ENCODE measurements around the gene BRIP1.
A peak's percentile ranks its signal among the peaks of the same experiment; 100 is the strongest.
"Not testable (repeated sequence)": the region's sequence is repeated elsewhere in the genome, so short reads cannot be mapped to it uniquely, and the experiment has no call there.

BRIP1 gene

DNA sequence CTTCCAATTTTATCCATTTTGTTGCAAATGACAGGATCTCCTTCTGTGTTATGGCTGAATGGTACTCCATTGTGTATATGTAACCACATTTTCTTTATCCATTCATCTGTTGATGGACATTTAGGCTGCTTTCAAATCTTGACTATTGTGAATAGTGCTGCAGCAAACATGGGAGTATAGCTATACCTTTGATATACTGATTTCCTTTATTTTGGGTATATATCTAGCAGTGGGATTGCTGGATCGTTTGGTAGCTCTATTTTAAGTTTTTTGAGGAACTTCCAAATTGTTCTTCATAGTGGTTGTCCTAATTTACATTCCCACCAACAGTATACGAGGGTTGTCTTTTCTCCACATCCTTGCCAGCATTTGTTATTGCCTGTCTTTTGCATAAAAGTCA lies 67.8 kb downstream of the BRIP1 start:
- DNase-seq = no peak

DNA sequence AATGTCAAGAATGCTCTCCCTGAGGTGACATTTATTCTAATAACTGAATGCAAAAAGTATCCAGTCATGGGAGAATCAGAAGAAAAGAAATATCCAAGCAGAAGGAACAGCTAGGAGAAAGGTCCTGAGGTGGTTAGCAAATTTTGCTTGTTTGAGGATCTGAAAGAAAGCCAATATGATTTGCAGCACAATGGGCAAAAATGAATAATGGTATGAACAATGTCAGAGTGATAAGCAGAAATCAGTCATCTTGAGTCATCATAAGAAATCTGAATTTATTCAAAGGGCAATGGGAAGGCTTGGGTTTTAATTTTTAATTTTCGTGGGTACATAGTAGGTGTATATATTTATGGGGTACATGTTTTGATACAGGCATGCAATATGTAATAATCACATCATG lies 68.5 kb downstream of the BRIP1 start:
- no peak for DNase-seq

DNA sequence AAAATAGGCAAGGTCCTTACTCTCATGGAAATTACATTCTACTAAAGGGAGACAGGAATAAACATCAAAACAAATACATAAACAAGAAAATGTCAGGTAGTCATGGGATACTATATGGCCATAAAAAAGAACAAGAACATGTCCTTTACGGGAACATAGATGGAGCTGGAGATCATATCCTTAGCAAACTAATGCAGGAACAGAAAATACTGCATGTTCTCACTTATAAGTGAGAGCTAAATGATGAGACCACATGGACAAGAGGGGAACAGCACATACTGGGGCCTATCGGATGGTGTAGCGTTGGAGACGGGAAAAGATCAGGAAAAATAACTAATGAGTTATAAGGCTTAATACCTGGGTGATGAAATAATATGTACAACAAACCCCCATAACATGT lies 69.1 kb downstream of the BRIP1 start:
- DNase-seq = no peak

DNA sequence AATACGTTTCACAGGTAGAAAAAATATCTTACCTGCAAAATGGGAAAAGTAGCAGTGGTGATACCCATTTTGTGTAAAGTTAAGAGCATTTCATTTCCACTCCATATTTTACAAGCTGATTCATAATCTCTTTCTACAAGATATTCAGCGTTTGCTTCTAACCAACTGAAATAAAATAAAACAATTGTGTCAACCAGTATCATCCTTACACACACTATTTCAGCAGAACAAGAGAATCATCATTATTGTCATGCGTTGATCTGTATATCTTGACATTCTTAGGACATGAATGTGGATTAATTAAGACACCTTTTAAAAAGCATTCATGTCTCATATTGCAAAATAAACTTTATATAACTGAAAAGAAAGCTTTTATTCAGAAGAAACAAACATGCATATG lies 69.8 kb downstream of the BRIP1 start:
- DNase-seq = no peak

DNA sequence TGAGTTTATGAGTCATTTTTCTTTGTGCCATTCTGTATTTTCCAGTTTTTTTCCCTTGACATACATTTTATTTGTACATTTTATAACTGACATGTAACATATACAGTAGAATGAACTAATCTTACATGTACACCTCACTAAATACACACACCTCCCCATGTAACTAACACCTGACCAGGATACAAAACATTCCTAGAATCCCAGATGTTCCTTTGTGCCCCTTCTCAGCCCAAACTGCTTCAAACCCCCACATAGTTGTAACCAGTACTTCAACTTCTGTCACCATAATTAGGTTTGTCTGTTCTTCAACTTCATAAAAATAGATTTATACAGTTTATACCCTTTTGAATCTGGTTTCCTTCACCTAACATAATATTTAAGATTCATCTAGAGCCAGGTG lies 73.5 kb downstream of the BRIP1 start:
- DNase-seq = no peak

DNA sequence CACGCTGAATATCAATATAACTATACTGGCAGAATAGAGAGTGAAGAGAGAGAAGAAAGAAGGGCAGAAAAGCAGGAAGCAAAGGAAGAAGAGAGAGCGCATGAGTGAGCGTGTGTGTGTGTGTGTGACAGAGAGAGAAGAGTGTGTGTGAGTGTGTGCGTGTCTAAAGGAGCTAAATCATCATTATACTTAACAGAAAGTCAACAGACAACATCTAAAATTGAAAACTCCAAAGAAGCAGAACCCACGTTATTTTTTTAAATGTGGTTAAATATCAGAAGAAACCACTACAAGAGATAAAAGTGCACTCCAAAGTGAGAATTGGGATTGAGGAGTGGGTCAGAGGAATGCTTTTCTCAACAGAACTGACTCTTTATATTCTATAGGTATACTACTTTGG lies 77.2 kb downstream of the BRIP1 start:
- DNase-seq = no peak

DNA sequence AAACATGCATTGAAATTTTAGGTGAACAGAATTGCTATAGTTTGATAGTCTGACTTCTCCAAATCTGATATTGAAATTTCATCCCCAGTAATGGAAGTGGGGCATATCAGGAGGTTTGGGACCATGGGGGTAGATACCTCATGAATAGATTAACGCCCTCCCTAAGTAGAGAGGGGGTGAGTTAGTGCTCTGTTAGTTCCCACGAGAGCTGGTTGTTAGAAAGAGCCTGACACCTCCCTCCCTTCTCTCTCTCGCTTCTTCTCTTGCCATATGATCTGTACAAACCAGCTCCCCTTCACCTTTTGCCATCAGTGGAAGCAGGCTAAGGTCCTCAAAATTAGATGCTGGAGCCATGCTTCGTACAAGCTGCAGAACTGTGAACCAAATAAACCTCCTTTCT lies 78.8 kb downstream of the BRIP1 start:
- no peak for DNase-seq

DNA sequence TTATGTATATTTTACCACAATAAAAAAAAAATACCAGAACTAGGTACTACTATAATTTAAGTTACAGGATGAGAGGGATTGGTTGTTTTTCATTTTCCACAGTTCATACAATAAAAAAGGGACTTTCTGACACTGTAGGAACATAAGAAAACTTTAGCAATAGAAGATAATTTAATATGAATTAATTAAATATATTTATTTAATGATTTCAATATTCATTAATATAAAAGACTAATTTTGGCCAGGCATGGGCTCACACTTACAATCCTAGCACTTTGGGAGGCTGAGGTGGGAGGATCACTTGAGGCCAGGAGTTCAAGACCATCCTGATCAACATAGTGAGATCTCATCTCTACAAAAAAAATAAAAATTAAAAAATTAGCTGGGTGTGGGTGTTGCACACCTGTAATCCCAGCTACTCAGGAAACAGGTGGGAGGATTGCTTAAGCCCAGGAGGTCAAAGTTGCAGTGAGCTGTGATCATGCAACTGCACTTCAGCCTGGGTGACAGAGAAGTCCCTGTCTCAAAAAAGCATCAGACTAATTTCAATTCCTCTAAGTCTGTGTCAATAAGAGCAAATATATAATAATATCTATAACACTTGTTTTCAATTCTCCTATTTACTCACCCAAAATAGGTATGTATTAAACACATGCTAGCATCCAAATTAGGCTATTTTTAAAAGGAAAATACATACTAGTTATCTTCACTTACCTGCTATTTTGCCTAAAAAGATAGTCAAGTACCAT lies 79.6 kb downstream of the BRIP1 start:
- no peak for DNase-seq

DNA sequence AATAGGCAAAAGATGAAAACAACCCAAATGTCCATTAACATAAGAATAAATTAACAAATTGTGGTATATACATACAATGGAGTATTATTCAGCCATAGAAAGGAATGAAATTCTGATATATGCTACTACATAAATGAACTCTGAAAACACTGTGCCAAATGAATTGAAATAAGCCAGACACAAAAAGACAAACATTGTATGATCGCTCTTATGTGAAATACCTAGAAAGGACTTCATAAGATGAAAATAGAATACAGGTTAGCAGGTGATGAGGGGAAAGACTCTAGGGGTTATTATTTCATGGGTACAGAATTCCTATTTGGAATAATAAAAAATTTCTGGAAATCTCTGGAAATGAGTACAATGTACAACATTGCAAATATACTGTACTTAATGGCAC lies 80.2 kb downstream of the BRIP1 start:
- no peak for DNase-seq

DNA sequence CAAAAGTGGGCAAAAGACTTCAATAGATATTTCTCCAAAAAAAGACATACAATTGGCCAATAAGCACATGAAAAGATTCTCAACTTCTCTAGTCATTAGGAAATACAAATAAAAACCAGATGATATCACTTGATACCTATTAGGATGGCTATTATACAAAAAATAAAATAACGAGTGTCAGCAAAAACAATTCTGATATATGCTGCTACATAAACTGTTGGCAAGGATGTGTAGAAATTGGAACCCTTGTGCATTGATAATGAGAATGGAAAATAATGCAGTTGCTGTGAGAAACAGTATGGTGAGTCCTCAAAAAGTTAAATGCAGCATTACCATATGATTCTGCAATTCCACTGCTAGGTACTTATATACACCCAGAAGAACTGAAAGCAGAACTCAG lies 80.6 kb downstream of the BRIP1 start:
- DNase-seq = no peak

DNA sequence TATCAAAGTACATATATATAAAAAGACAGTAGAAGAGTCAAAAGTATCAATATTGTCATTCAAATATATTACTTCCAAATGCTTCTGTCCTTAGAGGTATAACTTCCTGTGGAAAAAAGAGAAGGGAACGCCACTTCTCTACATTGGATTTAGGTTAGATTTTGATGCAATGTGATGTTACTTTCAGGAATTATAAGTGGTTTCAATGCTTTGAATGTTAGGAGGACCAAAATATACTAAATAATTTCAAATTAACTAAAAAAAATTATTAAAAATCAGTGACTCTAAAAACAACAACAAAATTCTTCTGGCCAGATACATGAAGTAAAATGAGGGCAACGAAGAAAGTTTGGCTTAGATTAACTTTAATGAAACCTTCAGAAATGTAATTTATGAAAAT lies 88.0 kb downstream of the BRIP1 start:
- DNase-seq = no peak

DNA sequence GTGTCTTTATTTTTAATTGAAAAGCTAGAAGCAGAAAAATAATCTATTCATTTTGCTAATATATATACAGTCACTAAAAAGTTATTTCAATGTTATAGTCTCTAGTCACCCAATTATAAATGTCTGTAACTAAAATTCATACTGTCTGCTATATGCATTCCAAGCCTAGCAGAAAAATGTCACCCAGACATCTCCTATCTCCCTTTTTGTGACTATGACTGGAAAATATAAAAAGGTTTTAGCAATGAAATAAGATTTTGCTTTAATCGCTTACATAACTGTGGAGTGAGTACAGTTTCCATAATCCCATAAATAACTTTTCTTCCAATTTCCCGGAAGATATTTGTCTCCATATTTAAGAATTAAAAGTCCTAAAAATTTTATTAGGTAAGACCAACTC lies 88.6 kb downstream of the BRIP1 start:
- no peak for DNase-seq

DNA sequence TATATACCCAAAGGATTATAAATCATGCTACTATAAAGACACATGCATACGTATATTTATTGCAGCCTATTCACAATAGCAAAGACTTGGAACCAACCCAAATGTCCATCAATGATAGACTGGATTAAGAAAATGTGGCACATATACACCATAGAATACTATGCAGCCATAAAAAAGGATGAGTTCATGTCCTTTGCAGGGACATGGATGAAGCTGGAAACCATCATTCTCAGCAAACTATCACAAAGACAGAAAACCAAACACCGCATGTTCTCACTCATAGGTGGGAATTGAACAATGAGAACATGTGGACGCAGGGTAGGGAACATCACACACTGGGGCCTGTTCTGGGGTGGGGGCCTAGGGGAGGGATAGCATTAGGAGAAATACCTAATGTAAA lies 89.2 kb downstream of the BRIP1 start:
- DNase-seq = not testable (repeated sequence)

DNA sequence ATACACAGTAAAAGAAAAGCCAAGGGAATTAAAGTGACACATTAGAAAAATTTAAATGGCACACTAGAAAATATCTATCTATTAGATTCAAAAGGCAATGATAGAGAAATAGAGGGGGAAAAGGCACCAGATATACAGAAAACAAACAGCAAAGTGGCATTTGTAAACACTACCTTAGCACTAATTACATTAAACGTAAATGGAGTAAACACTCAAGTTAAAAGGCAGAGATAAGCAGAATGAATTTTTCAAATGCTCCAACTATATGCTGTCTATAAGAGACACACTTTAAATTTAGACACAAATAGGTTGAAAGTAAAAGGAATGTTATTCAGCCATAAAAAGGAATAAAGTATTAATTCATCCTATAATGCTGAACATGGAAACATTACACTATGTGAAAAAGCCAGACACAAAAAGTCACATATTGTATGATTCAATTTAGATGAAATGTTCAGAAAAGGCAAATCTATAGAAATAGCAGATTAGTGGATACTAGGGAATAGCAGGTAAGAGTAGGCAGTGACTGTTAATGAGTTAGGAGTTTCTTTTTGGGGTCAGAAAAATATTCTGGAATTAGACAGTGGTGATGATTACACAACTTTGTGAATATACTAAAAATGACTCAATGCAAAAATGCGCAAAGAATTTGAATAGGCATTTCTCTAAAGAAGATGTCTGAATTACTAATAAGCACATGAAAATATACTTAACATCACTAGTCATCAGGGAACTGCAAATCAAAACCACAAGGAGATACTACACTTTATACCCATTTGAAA lies 92.4 kb downstream of the BRIP1 start:
- DNase-seq = no peak

DNA sequence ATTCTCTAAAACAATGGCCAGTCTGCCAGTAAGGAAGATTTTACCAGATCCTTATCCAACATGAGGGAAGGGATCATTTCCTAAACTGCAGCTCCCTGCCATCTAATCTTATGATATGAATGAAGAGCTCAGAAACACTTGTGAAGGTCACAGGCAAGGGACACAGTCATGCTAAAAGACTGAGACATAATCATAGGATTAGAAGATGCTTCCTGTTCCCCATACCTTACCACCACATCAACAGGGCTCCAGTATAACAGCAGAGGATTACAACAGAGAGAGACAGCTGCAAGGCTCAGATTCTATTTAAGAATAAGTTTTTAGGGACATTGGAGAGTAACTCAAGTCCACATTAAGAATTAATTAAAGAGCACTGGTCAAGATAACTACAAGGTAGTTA lies 93.3 kb downstream of the BRIP1 start:
- DNase-seq = no peak

DNA sequence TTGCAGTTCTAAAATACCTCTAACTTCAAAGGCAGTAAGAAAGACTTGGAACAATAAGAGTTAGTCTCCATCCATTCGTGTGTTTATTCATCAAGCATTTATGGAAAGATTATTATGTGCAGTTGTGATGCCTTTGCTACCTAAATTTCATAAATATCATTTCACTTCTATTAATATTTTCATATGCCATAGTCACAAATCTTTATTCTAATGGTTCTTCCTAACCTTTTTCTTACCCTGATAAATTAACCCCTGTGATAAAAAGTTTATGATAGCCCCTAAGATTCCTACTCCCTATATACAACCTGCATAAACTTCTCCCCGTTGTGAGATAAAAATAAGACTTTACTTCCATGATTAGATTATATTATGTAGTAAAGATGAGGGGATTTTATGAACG lies 94.9 kb downstream of the BRIP1 start:
- DNase-seq = no peak

DNA sequence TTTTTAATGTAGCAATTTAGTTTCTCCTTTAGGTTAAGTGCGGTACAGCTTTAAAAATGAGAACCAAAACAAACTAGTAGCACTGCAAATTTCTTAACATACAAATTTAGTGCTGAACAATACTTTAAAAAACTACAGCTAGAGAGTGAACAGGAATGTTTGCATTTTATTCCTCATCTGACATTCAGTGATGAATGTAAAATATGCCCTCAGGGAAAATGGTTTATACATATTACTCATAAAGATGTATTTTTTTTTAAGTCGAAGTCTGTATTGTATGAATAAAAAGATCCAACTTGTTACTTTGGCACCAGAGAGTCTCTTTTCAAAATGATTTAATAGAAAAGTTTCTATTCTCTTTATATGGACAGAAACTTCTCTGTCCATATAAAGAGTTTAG lies 96.8 kb downstream of the BRIP1 start:
- DNase-seq = no peak

DNA sequence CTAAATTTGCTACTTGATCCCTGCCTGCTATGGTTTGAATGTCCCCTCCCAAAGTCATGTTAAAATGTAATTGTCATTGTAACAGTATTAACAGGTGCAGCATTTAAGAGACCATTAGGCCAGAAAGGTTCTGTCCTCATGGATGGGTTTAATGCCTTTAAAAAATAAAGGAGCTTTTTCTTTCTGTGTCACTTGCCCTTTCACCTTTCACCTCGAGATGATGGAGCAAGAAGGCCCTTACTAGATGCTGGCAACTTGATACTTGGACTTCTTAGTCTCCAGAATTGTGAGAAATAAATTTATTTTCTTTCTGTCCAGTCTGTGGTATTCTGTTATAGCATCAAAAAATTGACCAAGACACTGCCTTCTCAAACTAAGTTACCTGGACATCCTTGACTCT lies 98.5 kb downstream of the BRIP1 start:
- no peak for DNase-seq

DNA sequence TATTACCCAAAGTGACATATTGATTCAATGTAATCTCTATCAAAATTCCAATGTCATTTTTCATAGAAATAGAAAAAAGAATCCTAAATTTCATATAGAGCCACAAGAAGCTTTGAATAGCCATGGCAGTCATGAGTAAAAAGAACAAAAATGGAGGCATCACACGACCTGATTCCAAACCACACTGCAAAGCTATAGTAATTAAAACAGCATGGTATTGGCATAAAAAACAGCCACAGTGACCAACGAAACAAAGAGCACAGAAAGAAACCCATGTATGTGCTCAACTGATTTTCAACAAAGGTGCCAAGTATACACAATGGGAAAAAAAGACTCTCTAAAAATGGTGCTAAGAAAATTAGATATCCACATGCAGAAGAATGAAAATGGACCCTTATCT lies 101.5 kb downstream of the BRIP1 start:
- no peak for DNase-seq

DNA sequence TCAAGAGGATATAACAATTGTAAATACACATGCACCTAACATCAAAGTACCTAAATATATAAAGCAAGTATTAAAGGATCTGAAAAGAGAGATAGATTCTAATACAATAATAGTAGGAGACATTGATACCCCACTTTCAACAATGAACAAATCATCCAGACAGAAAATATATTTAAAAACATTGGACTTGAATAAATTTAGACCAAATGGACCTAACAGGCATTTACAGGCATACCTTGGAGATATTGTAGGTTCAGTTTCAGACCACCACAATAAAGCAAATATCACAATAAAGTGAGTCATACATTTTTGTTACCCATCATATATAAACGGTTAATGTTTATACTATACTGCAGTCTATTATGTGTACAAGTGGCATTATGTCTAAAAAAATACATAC lies 104.0 kb downstream of the BRIP1 start:
- DNase-seq = no peak

DNA sequence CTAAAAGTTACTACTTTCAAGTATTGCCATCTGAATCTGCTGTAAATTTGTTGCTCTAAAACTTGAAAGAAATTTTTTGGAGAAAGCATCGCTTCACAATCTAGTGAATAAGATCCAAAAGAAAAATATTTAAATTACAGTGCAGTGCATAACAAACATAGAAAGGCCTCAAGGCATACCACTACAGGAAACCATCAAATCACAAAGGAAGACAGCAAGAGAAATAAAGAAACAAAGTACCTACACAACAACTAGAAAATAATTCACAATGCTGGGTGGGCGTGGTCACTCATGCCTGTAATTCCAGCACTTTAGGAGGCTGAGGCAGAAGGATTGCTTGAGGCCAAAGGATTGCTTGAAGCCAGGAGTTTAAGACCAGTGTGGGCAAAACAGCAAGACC lies 104.9 kb downstream of the BRIP1 start:
- DNase-seq = no peak

DNA sequence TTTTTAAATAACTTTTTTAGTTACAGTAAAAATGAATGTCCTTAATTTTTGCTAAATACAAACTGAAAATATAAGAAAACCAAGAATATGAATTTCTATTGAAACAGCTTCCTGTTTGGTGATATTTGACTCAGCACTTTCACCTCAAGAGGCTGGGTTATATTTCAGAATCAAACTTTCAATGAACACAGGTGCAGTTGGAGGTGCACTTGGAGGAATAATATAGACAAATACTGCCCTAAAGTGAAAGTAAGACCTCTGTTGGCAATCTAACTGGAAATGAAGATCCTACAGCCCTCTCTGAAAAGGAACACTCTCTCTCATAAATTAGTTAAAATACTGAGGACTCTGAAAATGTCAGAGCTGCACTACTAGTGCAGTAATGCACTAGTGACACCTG lies 106.2 kb downstream of the BRIP1 start:
- peak; percentile 2 for DNase-seq

DNA sequence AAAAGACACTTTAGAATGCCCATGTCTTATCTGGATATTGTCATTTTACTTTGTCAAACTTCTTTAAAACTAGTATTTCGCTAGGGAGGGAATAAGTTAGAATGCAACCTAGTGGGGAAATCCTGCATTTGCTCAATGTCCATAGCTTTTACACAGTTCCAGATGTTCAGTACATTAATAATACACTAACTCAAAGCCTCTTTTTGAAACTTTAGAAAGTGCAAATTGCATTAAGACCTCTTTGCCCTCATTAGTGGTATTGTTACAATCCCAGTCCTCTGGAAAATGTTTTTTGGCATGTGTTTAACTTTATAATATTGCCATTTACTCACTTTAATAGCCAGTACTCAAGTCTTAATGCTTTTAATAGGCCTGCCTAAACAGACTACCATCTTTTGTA lies 106.8 kb downstream of the BRIP1 start:
- no peak for DNase-seq

DNA sequence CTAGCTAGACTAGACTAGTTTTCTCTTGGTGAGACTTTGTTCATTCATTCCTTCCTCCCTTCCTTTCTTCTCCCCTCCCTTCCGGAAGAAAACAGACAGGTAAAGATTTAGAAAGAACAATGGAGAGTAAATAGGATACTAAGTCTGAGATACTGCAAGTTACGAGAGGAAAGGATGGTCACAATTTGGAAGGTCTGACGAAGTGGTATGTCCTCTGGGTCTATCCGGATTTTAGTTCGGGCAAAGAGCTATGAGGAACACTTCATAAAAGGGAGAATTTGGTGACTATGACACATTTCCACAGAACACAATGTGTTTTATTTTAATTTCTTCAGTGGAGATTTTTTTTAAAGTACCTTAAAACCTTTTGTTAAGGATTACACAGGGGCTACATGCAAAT lies 107.7 kb downstream of the BRIP1 start:
- DNase-seq = no peak

DNA sequence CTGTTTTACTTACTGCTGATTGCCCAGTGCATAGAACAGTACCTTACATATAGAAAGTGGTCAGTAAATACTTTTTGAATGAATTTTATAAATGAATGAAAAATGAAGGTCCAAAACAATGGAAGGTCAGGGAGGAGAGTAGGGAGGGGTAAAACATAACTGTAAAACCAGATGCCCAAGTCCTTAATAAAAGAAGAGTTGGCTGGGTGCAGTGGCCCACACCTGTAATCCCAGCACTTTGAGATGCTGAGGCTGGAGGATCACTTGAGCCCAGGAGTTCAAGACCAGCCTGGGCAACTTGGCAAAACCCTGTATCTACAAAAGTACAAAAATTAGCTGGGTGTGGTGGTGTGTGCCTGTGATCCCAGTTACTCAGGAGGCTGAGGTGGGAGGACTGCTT lies 108.2 kb downstream of the BRIP1 start:
- DNase-seq = no peak

Measured in NCI-H2107 (cell line).